HG03457 (cell line): ENCODE results near the gene TACR2.

Experiments used
- ATAC-seq: cut with Tn5 transposase; IDR thresholded peaks from one replicate; pipeline ENCODE4 v1.9.1; 2021; ENCODE audit warnings: moderate number of reproducible peaks; ENCODE audit not compliant: unreplicated experiment

The TACR2 gene

GRCh38 chr10:69416695-69417094, at the start of gene TACR2:
TSS of gene TACR2 (minus strand) at chr10:69416918. CDS start at chr10:69416323, 595 bp downstream.
- ATAC-seq, result no peak

- no peak for ATAC-seq
Measured at GRCh38 chr10:69466158-69466490, 49.4 kb upstream of the TACR2 start.

DNA sequence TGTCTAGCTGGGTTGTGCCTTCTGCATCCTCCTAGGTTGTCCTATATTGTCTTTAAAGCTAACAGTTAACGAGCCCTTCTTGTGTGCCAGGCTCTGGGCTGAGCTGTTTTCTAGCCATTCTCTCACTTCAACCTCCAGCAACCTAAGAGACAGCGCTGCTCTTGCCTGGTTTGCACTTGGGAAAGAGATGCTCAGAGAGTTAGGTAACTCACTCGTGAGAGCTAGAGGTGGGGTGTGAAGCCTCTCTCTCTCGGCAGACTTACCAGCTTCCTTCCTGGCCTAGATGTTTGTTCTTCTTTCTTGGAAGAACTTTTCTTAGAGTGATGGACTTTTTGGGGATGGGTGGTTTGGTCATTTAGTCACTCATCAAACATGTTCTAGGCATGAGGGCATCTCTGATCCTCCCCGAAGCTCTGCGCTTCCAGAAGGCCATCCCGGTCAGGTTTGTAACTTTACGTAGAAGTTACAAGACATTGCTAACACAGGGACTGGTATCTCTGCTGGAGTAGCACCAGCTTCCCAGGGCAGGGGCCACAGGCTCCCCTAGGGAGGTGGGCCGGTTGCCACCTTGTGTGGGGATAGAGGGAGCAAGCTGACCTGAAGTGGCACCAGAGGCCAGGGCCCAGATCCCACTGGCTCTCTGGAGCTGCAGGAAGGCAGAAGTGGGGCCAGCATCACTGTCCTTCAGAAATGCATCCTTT, 48.9 kb upstream of the TACR2 start:
- ATAC-seq, result no peak

DNA sequence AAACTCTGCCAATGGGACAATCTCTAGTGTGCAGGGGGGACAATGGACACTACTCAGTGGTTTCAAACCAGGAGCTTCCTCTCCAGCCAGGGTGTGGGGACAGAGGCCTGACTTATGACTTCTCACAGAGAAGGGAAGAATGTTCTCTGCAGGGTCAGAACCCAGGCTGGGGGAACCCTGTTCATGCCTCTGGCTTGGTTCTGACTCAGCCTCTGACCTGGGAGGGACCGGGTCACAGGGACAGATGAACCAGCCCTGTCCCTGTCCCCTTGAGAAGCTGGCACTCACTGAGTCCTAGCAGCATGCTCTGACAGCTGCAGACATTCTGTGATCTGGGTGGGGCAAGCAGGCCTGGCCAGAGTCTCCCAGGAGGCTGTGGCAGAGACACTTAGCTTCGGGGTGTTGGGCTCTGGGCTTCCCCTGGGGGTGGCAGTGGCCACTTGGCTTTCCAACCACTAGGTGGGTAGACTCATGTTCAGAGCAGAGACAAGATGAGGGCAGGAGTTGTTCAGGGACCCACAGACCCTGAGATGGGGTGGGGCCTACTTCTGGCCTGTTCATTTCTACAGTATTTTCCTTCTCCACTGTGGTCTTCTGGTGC, 48.2 kb upstream of the TACR2 start:
- no peak for ATAC-seq

GRCh38 chr10:69464401-69464800, 47.7 kb upstream of the TACR2 start:
- no peak for ATAC-seq

- no peak for ATAC-seq
Measured at GRCh38 chr10:69463886-69464285, 47.2 kb upstream of the TACR2 start.

DNA sequence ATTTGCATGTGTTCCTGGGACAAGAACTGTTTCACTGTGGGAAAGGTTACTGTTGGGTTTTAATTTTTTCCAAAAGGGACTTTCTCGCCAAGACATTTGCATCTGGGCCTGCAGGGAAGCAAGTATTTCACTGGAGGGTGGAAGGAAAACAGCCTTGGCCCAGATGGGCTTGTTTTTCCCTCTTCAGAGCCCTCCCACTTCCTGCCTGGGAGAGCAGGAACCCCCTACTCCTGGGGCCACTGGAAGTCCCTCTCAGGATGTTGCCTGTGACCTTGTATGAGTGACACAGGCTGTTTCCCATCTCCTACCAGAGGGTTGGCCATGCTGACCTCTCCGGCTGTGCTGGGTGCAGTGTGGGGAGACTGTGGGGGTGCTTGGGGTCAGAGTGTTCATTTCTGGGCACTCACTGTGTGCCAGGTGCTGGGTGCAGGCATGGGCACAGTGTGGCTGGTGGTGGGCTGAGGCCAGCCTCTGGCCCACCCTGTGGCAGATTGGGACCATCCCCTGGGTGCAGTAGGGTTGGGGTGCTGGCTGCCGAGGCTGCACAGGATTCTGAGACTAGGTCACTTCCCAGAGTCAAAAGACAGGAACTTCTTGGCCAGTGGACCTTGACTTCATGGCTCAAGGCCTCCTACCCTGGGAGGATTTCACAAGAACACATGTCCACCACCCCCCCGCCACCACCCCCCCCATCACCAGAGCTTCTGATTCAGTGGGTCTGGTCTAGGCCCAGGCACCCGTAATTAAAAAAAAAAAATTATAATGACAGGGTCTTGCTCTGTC, 44.7 kb upstream of the TACR2 start:
- no peak for ATAC-seq

- ATAC-seq, result no peak
Measured at GRCh38 chr10:69460576-69461242, 44.0 kb upstream of the TACR2 start.

GRCh38 chr10:69459893-69460575, 43.3 kb upstream of the TACR2 start:
- no peak for ATAC-seq

- ATAC-seq, result no peak
Measured at GRCh38 chr10:69459101-69459790, 42.5 kb upstream of the TACR2 start.

DNA sequence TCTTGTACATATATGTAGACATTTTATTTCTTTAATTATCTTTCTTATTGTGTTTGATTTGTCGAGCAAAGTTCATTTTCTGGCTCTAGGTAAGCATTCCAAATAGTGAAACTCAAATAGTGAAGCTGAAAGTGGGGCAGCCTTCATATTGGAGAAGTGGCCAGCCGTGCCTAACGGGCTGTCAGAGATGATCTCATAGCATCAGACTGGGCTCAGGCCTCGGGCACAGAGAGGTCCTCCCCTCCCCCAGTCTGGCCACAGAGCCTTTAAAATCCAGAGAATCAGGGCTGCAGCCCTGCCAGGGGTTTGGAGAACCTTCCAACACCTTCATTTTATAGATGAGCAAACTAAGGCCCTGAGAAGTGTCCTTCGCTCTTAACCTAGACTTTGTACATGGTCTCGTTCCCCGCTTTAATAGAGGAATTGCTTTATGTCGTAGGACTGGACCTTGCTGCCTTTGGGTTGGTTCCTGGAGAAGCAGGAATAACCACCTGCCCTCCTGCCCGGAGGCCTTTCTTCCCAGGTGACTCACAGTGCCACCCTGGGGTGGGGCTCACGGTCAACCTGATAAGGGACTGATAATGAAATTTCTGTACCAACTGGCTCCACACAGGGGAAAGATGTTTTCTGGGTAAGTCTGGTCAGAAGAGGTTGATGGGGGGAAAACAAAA, 41.8 kb upstream of the TACR2 start:
- no peak for ATAC-seq

GRCh38 chr10:69457771-69458237, 41.1 kb upstream of the TACR2 start:
- no peak for ATAC-seq

DNA sequence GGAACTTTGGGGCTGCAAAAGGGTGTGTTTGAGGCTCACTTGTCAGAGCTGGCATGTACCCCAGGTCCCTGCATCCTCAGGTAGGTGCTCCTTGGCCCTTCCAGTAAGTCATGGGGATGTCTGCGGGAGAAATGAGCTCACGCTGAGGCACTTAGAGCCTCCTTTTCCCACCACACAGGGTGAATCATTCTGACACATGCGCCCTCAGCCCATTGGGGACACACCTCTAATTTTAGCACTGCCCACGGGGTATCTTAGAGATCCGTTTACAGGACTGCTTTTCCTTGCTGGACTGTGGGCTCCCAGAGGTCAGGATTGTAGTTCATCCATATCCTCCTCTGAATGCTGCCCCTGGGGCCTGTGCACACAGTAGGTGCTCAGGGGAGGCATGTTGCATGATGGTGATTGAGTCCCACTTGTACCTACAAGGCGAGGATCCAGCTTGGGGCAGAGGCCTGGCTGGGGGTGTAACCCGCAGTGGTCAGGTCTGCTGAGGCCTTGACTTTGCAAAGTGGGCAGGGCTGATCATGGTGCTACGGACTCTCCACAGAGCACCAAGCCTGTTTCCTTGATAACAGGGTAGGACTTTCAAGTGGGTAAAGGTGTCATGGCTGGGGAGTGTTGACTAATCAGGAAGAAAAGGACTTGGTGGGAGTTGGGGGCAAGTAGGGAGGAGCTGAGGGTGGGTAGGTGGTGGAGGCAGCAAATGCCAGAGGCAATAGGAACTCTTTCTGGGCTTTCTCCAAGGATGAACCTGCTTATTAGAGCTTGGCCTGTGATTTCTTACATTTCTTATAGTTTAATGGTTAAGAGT, 40.4 kb upstream of the TACR2 start:
- no peak for ATAC-seq

DNA sequence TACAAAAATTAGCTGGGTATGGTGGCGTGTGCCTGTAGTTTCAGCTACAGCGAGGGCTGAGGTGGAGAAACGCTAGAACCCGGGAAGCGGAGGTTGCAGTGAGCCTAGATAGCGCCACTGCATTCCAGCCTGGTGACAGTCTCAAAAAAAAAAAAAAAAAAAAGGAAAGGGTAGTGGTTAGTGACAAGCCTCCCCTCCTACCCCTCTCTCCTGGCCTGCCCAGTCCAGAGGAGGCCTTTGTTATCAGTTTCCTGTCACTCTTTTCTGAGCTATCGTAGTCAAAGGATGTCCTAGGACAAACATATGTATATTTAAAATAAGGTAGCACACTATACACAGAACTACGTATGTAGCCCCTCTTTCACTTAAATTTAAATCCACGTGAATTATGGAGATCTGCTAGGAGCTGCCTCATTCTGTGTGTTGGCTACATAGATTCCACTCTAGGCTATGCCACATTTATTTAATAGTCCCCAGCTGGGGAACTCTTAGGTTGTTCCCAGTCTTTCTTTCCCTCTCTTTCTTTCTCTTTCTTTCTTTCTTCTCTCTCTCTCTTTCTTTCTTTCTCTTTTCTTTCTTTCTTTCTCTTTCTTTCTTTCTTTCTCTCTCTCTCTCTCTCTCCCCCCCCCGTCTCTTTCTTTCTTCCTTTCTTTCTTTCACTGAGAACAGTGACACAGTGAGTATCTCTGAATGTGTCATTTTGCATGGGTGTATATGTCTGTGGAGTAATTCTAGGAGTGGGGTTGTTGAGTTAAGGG, 38.5 kb upstream of the TACR2 start:
- ATAC-seq, result no peak

GRCh38 chr10:69453795-69454194, 37.1 kb upstream of the TACR2 start:
- ATAC-seq, result no peak

- no peak for ATAC-seq
Measured at GRCh38 chr10:69452676-69453415, 36.1 kb upstream of the TACR2 start.

GRCh38 chr10:69451784-69452251, 35.1 kb upstream of the TACR2 start:
- no peak for ATAC-seq
